NCI-H1105 (cell line): ENCODE results near the gene CDH24.

Experiments
- DNase-seq: peaks from one replicate; lab custom pipeline; 2025; lab: John Stamatoyannopoulos, UW

CDH24 gene

GRCh38 chr14:23089498-23090253, 32.4 kb upstream of the CDH24 start:
- no peak for DNase-seq

- DNase-seq: no peak
Observed at GRCh38 chr14:23086565-23086964, 29.2 kb upstream of the CDH24 start.

GRCh38 chr14:23085458-23085857, 28.1 kb upstream of the CDH24 start:
- no peak for DNase-seq

GRCh38 chr14:23080474-23080873, 23.2 kb upstream of the CDH24 start:
- DNase-seq: no peak

- no peak for DNase-seq
Observed at GRCh38 chr14:23079716-23080115, 22.4 kb upstream of the CDH24 start.

- DNase-seq: no peak
Observed at GRCh38 chr14:23078692-23079116, 21.4 kb upstream of the CDH24 start.

- no peak for DNase-seq
Observed at GRCh38 chr14:23077962-23078361, 20.6 kb upstream of the CDH24 start.

GRCh38 chr14:23076785-23077408, 19.6 kb upstream of the CDH24 start:
- DNase-seq: no peak

GRCh38 chr14:23074906-23075305, 17.6 kb upstream of the CDH24 start:
- DNase-seq: no peak

GRCh38 chr14:23071921-23072539, 14.7 kb upstream of the CDH24 start:
- no peak for DNase-seq

GRCh38 chr14:23071244-23071920, 14.1 kb upstream of the CDH24 start:
- no peak for DNase-seq

- DNase-seq: no peak
Observed at GRCh38 chr14:23070262-23071129, 13.2 kb upstream of the CDH24 start.

GRCh38 chr14:23069413-23069806, 12.1 kb upstream of the CDH24 start:
- no peak for DNase-seq

GRCh38 chr14:23068789-23069412, 11.6 kb upstream of the CDH24 start:
- no peak for DNase-seq

GRCh38 chr14:23067847-23068788, 10.8 kb upstream of the CDH24 start:
- no peak for DNase-seq

- DNase-seq: no peak
Observed at GRCh38 chr14:23066855-23067744, 9.8 kb upstream of the CDH24 start.

- DNase-seq: no peak
Observed at GRCh38 chr14:23066368-23066767, 9.0 kb upstream of the CDH24 start.

GRCh38 chr14:23063601-23064000, 6.3 kb upstream of the CDH24 start:
- DNase-seq: no peak

- DNase-seq: no peak
Observed at GRCh38 chr14:23062002-23062401, 4.7 kb upstream of the CDH24 start.
